ENCODE results near the gene CARD11. TPM values are rescaled to one million over a fixed set of nuclear protein-coding genes. Genes with fewer than 3 reads are reported as not detected.

Gene CARD11
- total RNA-seq, 1 donor from 2014 or later = 0.37 TPM

DNA sequence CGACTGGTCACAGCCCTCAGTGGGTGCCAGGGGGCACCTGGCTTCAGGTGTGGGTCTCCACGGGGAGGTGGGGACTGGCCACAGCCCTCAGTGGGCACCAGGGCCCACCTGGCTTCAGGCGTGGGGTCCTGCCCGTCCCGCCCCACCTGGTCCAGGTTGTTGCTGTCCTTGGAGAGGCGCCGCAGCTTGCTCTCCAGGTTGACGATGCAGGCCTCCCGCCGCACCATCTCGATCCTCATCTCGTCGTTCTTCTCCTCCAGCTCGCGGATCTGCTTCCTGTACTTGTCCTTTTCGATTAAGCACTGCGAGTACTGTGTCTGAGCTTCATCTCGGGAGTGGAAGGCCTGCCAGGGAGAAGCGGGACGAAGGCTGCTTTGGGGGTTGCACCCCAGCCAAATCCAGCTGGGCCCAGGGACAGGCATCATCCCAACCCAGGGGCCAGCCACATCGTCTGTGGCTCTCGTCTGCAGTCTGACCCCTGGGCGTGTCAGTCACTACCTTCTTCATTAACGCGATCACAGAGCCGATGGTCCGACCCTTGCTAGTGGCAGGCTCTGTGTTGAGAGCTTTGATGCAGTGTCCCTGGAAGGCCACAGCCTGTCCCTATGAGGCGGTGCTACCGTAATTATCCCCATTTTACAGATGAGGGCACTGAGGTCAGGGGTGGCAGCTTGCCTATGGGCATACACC lies 106.6 kb downstream of the CARD11 start:
- Mint-ChIP-seq H3K9me3 (no peaks in the 10 kb centered on the region), H3K4me1 (no peaks in the 10 kb centered on the region), H3K4me3 (no peak overlapping the region), H3K36me3 (ENCODE audit: low read depth) (no peaks in the 10 kb centered on the region), H3K27me3 (ENCODE audit: low read depth) (peaks cover 31% of the 10 kb centered on the region), H3K27ac (ENCODE audit: unreplicated experiment) (no peak overlapping the region)
- no peak for DNase-seq (ENCODE audit: low read depth, low spot score)
- TF ChIP-seq, protein P1, sequence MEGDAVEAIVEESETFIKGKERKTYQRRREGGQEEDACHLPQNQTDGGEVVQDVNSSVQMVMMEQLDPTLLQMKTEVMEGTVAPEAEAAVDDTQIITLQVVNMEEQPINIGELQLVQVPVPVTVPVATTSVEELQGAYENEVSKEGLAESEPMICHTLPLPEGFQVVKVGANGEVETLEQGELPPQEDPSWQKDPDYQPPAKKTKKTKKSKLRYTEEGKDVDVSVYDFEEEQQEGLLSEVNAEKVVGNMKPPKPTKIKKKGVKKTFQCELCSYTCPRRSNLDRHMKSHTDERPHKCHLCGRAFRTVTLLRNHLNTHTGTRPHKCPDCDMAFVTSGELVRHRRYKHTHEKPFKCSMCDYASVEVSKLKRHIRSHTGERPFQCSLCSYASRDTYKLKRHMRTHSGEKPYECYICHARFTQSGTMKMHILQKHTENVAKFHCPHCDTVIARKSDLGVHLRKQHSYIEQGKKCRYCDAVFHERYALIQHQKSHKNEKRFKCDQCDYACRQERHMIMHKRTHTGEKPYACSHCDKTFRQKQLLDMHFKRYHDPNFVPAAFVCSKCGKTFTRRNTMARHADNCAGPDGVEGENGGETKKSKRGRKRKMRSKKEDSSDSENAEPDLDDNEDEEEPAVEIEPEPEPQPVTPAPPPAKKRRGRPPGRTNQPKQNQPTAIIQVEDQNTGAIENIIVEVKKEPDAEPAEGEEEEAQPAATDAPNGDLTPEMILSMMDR (conservative IDR thresholded peaks at IDR 0.05) = no peak

DNA sequence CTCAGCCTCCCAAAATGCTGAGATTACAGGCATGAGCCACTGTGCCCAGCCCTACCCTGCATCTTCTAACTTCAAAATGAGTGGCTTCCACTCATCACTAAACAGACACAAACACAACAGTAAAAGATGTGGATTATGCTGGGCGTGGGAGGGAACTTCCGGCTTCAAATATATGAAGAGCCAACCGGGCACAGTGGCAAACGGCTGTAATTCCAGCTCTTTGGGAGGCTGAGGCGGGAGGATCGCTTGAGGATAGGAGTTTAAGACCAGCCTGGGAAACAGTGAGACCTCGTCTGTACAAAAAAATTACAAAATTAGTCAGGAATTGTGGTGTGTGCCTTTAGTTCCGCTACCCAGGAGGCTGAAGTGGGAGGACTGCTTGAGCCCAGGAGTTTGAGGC lies 107.4 kb downstream of the CARD11 start:
- Mint-ChIP-seq H3K9me3 (no peaks in the 10 kb centered on the region), H3K4me1 (no peaks in the 10 kb centered on the region), H3K27ac (ENCODE audit: unreplicated experiment) (no peak overlapping the region), H3K36me3 (ENCODE audit: low read depth) (no peaks in the 10 kb centered on the region), H3K4me3 (no peak overlapping the region), H3K27me3 (ENCODE audit: low read depth) (peaks cover 25% of the 10 kb centered on the region)
- TF ChIP-seq, protein P1 (conservative IDR thresholded peaks at IDR 0.05) = no peak
- DNase-seq (ENCODE audit: low read depth, low spot score) = no peak

DNA sequence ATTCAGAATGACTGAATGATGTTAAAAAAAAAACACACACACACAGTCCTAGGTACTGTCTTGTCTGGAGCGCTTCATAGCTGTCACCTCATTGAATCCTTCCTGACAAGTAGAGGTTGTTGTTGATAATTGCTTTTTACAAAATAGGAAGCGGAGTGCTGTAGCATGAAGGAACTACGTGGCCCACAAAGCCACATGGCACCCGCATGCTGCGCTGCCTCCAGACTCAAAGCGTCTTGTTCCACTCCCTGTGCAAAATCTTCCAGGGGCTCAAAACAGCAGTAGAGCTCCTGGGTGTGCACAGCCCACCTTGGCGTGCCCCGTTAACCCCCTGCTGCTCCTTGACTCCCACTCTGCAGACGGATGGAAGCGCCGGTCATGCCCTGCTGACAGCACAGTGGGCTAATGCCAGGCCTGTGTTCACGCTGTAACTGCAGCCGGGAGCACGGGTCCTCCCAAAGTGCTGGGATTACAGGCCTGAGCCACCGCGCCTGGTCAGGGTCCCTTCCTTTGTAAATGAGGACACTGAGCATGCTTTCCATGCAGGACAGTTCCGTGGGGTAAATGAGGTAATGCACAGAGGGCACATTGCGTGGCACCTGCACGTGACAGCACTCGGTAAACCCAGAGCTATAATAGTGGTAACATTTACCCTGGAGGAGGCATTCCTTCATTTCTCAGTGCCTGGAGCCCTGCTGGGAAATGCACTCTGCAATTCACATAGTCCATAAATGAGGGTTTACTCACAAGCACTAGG lies 108.5 kb downstream of the CARD11 start:
- no peak for DNase-seq (ENCODE audit: low read depth, low spot score)
- H3K9me3 Mint-ChIP-seq = no peaks in the 10 kb centered on the region
- H3K36me3 Mint-ChIP-seq (ENCODE audit: low read depth) = no peaks in the 10 kb centered on the region
- H3K27ac Mint-ChIP-seq (ENCODE audit: unreplicated experiment) = no peak overlapping the region
- H3K27me3 Mint-ChIP-seq (ENCODE audit: low read depth) = peaks cover 14% of the 10 kb centered on the region
- TF ChIP-seq, protein P1 (conservative IDR thresholded peaks at IDR 0.05) = no peak
- H3K4me3 Mint-ChIP-seq = no peak overlapping the region
- H3K4me1 Mint-ChIP-seq = no peaks in the 10 kb centered on the region

DNA sequence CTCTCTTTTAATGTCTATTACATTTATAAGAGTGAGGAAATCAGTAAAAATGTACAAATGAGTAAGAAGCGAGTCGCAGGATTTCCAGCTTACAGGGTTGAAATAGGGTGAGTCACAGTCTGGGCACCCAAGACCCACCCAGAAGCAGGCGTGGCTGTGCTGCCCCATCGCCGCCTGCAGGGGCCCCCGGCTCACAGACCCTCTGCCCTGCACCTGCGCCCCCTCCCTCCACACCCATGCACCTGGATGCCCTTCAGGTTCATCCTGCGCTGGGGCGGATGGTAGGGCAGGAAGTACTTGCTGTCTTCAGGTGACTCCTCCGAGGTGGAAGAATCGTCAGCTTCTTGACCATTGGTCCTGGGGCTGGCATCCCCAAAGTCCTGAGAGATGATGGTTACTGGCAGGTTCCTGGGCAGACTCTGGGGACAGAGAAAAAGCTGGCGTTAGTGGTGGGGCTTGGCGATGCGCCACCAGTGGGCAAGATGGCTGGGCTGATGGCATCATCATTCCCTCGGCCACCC lies 109.4 kb downstream of the CARD11 start:
- peaks cover 5% of the 10 kb centered on the region for H3K27me3 Mint-ChIP-seq (ENCODE audit: low read depth)

DNA sequence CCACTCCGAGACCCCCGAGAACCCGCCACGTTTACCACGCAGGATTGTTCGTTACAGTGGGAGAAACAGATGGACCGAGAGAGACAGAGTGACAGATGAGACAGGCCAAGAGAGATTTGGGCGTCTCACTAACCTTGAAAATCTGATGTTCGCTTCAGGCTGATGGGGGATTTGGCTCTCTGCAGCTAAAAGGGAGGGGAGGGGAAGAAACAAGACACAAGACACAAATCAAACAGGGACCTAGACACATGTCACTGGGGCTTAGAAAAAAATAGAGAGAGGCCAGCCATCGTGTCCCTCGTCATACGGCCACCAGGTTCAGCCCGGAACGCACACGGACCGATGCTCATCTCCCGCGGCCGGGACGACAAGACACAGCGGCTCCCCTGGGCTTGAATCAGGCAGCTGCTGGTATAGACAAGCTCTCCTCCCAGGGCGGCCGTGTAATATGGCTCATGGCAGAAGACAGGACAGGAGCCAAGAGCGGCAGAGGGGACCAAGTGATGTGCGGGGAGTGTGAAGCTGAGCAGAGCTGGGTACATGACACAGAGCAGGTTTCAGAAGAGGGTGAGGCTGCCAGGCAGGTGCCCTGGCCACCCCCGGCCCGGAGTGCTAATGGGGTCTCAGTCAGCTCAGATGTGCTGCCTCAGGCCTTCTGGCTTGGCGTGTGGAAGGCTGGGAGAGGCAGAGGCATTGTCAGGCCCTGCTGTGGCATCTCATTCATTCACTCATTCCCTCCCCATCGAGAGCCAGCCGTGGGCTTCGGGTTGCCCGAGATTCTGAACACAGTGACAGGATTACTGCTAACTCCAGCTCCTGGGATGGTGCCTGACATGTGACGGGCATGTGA lies 111.0 kb downstream of the CARD11 start:
- no peaks in the 10 kb centered on the region for H3K36me3 Mint-ChIP-seq (ENCODE audit: low read depth)
- H3K4me3 Mint-ChIP-seq = no peak overlapping the region
- H3K27me3 Mint-ChIP-seq (ENCODE audit: low read depth) = no peaks in the 10 kb centered on the region
- TF ChIP-seq, protein P1 (conservative IDR thresholded peaks at IDR 0.05) = no peak
- no peaks in the 10 kb centered on the region for H3K9me3 Mint-ChIP-seq
- H3K4me1 Mint-ChIP-seq = no peaks in the 10 kb centered on the region
- H3K27ac Mint-ChIP-seq (ENCODE audit: unreplicated experiment) = no peak overlapping the region
- no peak for DNase-seq (ENCODE audit: low read depth, low spot score)

More for the DNA sequence above, 109.4 kb downstream of the CARD11 start:
- Mint-ChIP-seq H3K4me3 (no peak overlapping the region), H3K9me3 (no peaks in the 10 kb centered on the region), H3K4me1 (no peaks in the 10 kb centered on the region), H3K27ac (ENCODE audit: unreplicated experiment) (no peak overlapping the region), H3K36me3 (ENCODE audit: low read depth) (no peaks in the 10 kb centered on the region)
- DNase-seq (ENCODE audit: low read depth, low spot score) = no peak
- TF ChIP-seq, protein P1 (conservative IDR thresholded peaks at IDR 0.05) = no peak

Data from neural crest cell (in vitro differentiated cells).